HG03060 (cell line): Measurements from ENCODE around the gene RILP.

Source experiments
- ATAC-seq: cut with Tn5 transposase; IDR thresholded peaks from one replicate; pipeline ENCODE4 v1.9.1; 2021; ENCODE audit warnings: low read depth, moderate number of reproducible peaks; ENCODE audit not compliant: unreplicated experiment

Gene RILP

DNA sequence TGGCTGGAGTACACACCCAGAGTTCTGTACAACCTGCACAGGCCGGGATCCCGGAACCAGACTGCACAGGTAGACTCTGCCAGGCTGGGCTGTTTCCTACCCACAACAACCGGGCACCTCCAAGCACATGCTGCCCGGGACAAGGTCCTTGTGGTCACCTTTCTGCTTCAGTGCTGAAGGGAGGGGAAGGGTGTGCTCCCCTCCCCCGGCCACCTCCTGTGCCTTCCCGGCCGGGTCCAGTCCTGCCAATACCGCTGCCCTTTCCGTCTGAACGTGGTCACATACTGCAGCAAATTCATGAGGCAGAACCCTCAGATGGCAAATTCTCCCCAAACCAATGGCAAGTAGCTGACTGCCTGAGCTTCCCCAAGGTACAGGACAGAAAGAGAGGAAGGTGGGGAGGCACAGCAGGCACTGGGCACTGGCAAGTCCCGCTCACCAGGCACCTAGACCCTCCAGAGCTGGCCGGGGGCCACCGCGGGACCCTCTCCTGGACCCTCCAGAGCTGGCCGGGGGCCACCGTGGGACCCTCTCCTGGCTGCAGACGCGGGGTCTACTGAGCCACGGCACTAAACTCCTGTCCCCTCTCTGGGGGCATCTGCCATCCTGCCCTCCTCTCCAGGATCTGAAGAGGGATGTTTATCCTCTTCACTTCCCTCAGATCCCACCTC, 43.9 kb downstream of the RILP start:
- ATAC-seq = no peak

DNA sequence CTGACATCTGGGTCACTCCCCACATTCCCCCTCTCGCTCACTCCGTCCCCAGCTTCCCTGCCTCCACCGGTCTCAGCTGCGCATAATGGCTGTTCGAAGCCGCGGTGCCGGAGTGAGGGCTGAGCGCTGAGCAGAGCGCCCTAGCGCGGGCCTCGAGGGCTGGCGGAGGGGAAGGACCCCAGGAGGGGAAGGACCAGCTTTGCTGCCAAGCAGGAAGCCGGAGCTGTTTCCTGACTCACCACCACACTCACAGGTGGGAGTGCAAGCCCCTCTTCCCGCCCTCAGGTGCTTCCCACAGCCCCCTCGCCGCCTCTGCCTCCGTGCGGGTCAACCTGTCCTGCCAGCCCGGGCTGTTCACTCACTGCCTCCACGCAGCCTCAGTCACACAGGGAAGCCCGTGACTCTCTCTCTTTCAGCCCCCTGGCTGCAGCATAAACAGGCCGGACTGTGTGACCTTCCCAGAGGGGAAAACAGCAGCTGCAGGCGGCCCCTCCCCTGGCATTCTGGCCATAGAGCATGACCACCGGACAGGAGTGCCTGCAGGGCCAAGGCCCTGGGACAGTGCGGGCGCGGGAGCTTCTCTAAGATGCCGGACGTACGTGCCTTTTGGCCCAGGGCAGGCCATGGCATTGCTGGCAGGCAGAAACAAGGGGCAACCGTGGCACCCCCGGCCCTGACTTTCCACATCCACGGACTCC, 44.7 kb downstream of the RILP start:
- no peak for ATAC-seq

DNA sequence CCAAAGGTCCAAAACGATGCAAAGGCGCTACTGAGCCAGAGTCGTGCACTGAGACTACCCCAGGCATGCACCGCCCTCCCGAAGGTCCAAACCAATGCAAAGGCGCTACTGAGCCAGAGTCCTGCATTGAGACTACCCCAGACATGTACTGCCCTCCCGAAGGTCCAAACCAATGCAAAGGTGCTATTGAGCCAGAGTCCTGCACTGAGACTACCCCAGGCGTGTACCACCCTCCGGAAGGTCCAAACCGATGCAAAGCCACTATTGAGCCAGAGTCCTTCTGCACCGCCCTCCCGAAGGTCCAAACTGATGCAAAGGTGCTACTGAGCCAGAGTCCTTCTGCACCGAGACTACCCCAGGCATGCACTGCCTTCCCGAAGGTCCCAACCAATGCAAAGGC, 48.1 kb downstream of the RILP start:
- ATAC-seq = no peak

DNA sequence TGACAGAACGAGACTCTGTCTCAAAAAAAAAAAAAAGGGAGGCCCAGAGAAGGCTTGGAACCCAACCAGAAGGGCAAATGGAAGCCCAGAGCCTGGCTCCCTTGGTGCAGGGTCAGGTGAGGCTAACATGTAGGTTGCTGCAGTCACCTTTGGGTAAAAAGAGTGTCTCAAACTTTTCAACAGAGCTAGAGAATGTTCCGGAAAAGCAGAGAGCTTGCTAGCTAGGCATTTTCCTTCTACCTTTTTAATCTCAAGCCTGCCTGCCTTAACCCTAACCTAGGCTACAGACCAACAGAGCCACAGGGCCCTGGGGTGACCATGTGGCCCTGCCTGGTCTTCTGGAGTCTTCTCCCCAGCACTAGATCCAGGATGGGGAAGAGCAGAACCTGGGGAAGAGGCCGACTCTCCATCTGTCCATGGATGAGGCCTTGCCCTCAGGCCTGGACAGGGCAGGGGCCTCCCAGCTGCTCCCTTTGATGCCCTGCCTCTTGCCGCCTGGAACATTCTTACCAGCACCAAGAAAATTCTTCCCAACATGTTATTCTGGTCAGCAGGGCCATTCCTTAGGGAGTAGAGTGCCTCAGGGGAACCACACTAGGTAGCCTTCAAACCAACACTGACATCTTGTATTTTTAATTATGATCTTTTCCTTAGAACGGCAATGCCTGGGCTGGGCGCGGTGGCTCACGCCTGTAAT, 51.1 kb downstream of the RILP start:
- ATAC-seq = no peak

DNA sequence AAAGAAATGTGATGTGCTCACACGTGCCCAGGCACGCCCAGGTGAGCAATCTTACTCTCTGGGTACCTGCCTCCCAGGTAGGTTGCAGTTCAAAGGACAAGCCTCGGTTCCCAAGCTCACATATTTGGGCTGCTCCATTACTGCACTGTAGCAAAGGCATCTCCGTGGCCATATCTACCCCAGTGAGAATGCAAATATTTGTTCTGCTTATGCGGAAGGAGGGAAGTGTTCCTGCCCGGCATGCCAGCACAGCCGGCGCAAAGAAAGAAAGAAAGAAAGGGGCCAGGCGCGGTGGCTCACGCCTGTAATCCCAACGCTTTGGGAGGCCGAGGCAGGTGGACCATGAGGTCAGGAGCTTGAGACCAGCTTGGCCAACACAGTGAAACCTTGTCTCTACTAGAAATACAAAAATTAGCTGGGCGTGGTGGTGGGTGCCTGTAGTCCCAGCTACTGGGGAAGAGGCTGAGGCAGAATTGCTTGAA, 51.8 kb downstream of the RILP start:
- ATAC-seq = no peak
